OCI-LY3 (cell line): Measurements from ENCODE around the gene DRC3.
"Not testable (repeated sequence)": the region's sequence is repeated elsewhere in the genome, so short reads cannot be mapped to it uniquely, and the experiment has no call there.

Source experiments
- H2AFZ ChIP-seq: fragments of 200-600, 300-600 bp; shearing (Covaris generic); 2 replicates; pipeline ENCODE4 v1.6.0; 2014; ENCODE audit warnings: antibody characterized with exemption, low read depth, low read length
- H3K27ac ChIP-seq: fragments of 200-600, 300-600 bp; sonication (generic); 2 replicates; pipeline ENCODE4 v1.5.1; 2014; ENCODE audit warnings: mild to moderate bottlenecking, low read length, moderate library complexity, mixed read lengths
- H3K27me3 ChIP-seq: fragments of 200-600, 300-600 bp; sonication (generic); 2 replicates; pipeline ENCODE4 v1.6.1; 2014; ENCODE audit warnings: low read depth, low read length, mixed read lengths
- H3K36me3 ChIP-seq: fragments of 200-600, 300-600 bp; sonication (generic); replicated peaks from 2 replicates; pipeline ENCODE3; 2014; ENCODE audit warnings: low read depth, low read length, mixed read lengths
- H3K4me1 ChIP-seq: fragments of 300-600, 200-600 bp; sonication (generic); 2 replicates; pipeline ENCODE4 v1.6.1; 2014; ENCODE audit warnings: low read length, mixed read lengths
- H3K4me2 ChIP-seq: fragments of 200-600, 300-600 bp; sonication (generic); 2 replicates; pipeline ENCODE4 v1.6.1; 2014; ENCODE audit warnings: low read length, mixed read lengths
- H3K4me3 ChIP-seq: fragments of 300-600, 200-600 bp; sonication (generic); 2 replicates; pipeline ENCODE4 v1.5.1; 2014; ENCODE audit warnings: antibody characterized with exemption, mild to moderate bottlenecking, low read length, moderate library complexity
- H3K79me2 ChIP-seq: fragments of 300-600, 200-600 bp; shearing (Covaris generic); 2 replicates; pipeline ENCODE4 v1.6.1; 2014; ENCODE audit warnings: mild to moderate bottlenecking, low read length, mixed read lengths
- H3K9ac ChIP-seq: fragments of 300-600, 200-600 bp; shearing (Covaris generic); 2 replicates; pipeline ENCODE4 v1.6.0; 2014; ENCODE audit warnings: mild to moderate bottlenecking, low read length, moderate library complexity
- H3K9me3 ChIP-seq: fragments of 200-600, 300-600 bp; shearing (Covaris generic); 2 replicates; pipeline ENCODE4 v1.6.1; 2014; ENCODE audit warnings: low read length, mixed read lengths; ENCODE audit not compliant: insufficient read depth
- H4K20me1 ChIP-seq: fragments of 200-600, 300-600 bp; sonication (generic); 2 replicates; pipeline ENCODE4 v1.6.1; 2016; ENCODE audit warnings: low read length, mixed read lengths; ENCODE audit not compliant: insufficient read depth
- EZH2phosphoT487 ChIP-seq: fragments of 200-600 bp; shearing (Covaris generic); IDR thresholded peaks from 2 replicates; pipeline ENCODE4 v1.6.1; 2018; ENCODE audit warnings: antibody characterized with exemption, mixed run types, low read depth
- TF ChIP-seq, protein P1 (sequence below): fragments of 200-600, 300-600 bp; sonication (generic); IDR thresholded peaks from 2 replicates; pipeline ENCODE4 v1.5.1; 2014; ENCODE audit warnings: antibody characterized with exemption, low read length, low read depth

Gene DRC3

DNA sequence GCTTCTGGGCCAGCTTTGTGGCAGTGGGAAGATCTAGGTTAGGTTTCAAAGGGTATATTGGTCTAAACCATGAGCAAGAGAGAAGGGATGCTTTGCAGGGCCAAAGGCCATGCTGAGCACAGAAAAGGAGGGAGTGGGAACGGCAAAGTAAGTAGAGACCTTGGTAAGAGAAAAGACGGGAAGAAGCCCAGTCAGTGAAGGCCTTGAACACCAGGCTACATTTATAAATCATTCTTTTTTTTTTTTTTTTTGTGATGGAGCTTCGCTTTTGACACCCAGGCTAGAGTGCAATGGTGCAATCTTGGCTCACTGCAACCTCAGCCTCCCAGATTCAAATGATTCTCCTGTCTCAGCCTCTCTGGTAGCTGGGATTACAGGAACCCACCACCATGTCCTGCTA is 18.6 kb upstream of the DRC3 start:
- Histone ChIP-seq H3K27ac (no peak overlapping the region), H2AFZ (no peak overlapping the region), H3K4me1 (peaks cover 12% of the 10 kb centered on the region), H3K27me3 (no peaks in the 10 kb centered on the region), H3K36me3 (no peaks in the 10 kb centered on the region), H4K20me1 (no peaks in the 10 kb centered on the region), H3K9me3 (no peaks in the 10 kb centered on the region), H3K79me2 (no peaks in the 10 kb centered on the region), H3K4me2 (no peak overlapping the region), H3K9ac (no peak overlapping the region), H3K4me3 (no peak overlapping the region)
- TF ChIP-seq, protein P1, sequence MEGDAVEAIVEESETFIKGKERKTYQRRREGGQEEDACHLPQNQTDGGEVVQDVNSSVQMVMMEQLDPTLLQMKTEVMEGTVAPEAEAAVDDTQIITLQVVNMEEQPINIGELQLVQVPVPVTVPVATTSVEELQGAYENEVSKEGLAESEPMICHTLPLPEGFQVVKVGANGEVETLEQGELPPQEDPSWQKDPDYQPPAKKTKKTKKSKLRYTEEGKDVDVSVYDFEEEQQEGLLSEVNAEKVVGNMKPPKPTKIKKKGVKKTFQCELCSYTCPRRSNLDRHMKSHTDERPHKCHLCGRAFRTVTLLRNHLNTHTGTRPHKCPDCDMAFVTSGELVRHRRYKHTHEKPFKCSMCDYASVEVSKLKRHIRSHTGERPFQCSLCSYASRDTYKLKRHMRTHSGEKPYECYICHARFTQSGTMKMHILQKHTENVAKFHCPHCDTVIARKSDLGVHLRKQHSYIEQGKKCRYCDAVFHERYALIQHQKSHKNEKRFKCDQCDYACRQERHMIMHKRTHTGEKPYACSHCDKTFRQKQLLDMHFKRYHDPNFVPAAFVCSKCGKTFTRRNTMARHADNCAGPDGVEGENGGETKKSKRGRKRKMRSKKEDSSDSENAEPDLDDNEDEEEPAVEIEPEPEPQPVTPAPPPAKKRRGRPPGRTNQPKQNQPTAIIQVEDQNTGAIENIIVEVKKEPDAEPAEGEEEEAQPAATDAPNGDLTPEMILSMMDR, result no peak
- no peak for TF ChIP-seq EZH2phosphoT487

DNA sequence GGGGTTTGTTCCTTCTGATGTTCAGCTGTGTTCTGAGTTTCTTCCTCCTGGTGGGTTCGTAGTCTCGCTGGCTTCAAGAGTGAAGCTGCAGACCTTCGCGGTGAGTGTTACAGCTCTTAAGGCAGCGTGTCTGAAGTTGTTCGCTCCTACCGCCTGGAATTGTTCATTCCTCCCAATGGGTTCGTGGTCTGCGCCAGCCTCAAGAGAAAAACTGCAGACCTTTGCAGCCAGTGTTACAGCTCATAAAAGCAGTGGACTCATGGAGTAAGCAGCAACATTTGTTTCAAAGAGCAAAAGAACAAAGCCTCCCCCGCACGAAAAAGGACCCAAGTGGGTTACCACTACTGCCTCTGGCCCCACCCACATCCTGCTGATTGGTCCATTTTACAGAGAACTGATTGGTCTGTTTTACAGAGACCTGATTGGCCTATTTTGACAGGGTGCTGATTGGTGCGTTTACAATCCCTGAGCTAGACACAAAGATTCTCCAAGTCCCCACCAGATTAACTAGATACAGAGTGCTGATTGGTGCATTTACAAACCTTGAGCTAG is 16.8 kb upstream of the DRC3 start:
- H3K9ac ChIP-seq, H3K4me3 ChIP-seq, H3K27me3 ChIP-seq, H3K4me2 ChIP-seq, H3K9me3 ChIP-seq, H2AFZ ChIP-seq, H3K79me2 ChIP-seq, H3K36me3 ChIP-seq, H4K20me1 ChIP-seq, H3K27ac ChIP-seq: not testable (repeated sequence)
- peaks cover 28% of the 10 kb centered on the region for H3K4me1 ChIP-seq

DNA sequence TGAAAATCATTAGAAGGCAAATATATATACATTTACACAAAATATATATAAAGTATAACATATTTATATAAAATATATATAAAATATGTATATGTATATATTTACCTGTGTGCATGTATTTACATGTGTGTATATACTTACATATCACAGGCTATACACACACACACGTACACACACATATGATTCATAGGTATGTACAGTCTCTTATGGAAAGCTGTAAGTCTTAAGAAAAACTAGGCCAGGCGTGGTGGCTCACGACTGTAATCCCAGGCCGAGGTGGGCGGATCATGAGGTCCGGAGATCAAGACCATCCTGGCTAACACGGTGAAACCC is 15.1 kb upstream of the DRC3 start:
- H2AFZ ChIP-seq, result no peak overlapping the region
- no peaks in the 10 kb centered on the region for H3K79me2 ChIP-seq
- H3K27me3 ChIP-seq, result no peaks in the 10 kb centered on the region
- no peaks in the 10 kb centered on the region for H3K9me3 ChIP-seq
- no peak overlapping the region for H3K4me2 ChIP-seq
- no peak overlapping the region for H3K27ac ChIP-seq
- H3K4me1 ChIP-seq, result peaks cover 28% of the 10 kb centered on the region
- H4K20me1 ChIP-seq, result no peaks in the 10 kb centered on the region
- H3K36me3 ChIP-seq, result no peaks in the 10 kb centered on the region
- no peak overlapping the region for H3K4me3 ChIP-seq
- H3K9ac ChIP-seq, result no peak overlapping the region
- TF ChIP-seq, protein P1, result no peak
- TF ChIP-seq EZH2phosphoT487, result no peak

DNA sequence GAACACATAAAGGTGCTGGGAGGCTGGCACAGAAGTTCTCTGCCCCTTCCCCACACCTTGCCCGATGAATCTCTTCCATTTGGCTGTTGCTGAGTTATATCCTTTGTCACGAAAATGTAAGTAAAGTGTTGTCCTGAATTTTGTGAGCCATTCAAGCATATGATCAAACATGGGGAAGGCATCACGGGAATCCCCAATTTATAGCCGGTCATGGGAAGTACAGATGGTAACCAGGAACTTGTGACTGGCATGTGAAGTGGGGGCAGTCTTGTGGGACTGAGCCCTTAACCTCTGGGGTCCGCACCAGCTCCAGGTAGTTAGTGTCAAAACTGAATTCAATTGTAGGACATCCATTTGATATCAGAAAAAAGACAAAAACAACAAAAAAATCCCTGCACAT is 13.7 kb upstream of the DRC3 start:
- H3K9me3 ChIP-seq, result no peaks in the 10 kb centered on the region
- no peaks in the 10 kb centered on the region for H3K27me3 ChIP-seq
- no peaks in the 10 kb centered on the region for H4K20me1 ChIP-seq
- H3K36me3 ChIP-seq, result no peaks in the 10 kb centered on the region
- 0 out of 2 replicates have a peak overlapping the region, but pooled peaks have one; percentile 54 for H2AFZ ChIP-seq
- no peaks in the 10 kb centered on the region for H3K79me2 ChIP-seq
- peak overlapping the region; percentile 79 for H3K4me2 ChIP-seq
- peak overlapping the region; percentile 85 for H3K27ac ChIP-seq
- H3K4me3 ChIP-seq, result peak overlapping the region; percentile 70
- TF ChIP-seq, protein P1, result no peak
- TF ChIP-seq EZH2phosphoT487, result no peak
- H3K9ac ChIP-seq, result peak overlapping the region; percentile 53; the same call in 1 of the 2 replicates
- H3K4me1 ChIP-seq, result peaks cover 28% of the 10 kb centered on the region
